ENCODE results near the gene NCOA3.
"Not testable (repeated sequence)": the region's sequence is repeated elsewhere in the genome, so short reads cannot be mapped to it uniquely, and the experiment has no call there.

The NCOA3 gene

DNA sequence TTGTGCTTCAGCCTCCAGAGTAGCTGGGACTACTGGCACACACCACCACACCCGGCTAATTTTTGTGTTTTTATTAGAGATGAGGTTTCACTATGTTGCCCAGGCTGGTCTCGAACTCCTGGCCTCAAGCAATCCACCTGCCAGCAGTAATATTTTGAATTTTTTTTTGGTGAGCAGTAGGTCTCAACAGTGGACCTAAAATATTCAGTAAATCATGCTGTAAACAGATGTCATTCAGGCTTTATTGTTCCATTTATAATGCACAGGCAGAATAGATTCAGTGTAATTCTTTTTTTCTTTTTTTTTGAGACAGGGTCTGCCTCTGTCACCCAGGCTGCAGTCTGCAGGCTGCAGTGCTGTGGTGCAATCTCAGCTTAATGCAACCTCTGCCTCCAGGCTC is 69.7 kb downstream of the NCOA3 start:
- DNase-seq = no peak

DNA sequence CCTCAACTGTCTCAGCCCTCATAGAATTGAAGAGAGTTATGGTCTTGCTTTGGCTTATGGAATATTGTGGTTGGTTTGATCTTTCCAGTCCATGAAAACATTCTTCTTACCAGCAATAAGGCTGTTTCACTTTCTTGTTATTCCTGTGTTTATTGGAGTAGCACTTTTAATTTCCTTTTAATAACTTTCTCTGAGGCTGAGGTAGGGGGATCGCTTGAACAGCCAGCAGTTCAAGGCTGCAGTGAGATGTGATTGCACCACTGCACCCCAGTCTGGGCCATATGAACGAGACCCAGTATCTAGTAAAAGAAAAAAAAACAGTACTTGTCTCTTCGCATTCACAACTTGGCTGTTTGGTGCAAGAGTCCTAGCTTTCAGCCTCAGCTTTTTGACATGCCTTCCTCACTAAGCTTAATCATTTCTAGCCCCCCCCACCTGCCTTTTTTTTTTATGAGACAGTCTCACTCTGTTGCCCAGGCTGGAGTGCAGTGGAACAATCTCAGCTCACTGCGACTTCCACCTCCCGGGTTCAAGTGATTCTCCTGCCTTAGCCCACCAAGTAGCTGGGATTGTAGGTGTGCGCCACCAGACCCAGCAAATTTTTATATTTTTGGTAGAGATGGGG is 70.5 kb downstream of the NCOA3 start:
- no peak for DNase-seq

DNA sequence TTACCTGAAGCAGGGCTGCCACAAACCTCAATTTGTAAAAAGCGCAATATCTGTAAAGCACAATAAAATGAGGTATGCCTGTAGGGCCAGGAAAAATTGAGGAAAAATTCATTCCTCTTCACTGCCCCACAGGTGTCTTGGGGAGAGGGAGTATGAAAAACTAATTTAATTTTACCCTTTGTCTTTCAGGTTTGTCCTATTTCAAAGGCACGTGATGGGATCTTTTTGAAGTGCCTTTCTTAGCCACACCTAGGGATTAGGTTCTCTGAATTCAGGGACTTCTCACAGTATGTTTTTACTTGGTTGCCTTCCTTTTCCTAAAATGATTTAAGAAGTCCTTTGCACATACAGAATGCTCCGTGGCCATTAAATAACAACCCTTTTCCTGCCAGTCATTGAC is 71.9 kb downstream of the NCOA3 start:
- DNase-seq = no peak

DNA sequence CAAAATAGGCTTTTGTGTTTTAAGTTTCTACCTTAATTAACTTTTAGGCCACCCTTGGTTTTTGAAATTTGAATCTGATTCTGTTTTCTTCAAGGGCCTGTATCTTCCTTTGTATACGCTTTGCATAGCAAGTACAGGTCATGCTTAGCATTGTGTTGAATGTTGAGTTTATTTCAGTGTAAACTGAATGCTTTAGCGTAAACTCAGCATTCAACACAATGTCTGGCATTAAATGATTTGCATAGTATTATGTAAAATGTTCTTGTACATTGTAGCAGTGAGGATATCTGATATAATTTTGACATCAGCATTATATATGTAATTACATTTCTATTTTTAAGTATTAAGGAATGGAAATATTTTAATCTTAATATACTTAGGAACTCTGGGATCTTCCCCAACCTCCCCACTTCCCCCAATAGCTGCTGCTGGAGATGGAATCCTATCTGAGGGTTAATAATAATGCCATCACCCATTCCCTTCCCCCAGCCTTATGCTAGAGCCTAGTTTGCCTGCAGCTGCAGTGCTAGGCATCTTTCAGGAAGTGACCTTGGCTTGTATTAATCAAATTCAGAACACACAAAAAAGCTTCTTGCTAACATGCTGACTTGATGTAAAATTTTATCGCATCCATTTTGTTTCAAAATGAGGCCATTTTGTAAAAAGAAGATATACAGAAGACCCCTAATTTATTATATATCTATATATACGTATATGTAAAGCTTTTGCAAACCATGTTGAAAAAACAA is 73.1 kb downstream of the NCOA3 start:
- DNase-seq = peak in 1 of 2 donors; percentile 18

- DNase-seq = peak; percentile 15 to 16
Measured at GRCh38 chr20:47576516-47577033, 74.9 kb downstream of the NCOA3 start.

GRCh38 chr20:47577314-47577713 is 75.6 kb downstream of the NCOA3 start:
- no peak for DNase-seq

- DNase-seq = no peak
Measured at GRCh38 chr20:47578543-47578942, 76.9 kb downstream of the NCOA3 start.

- not testable (repeated sequence) for DNase-seq
Measured at GRCh38 chr20:47580686-47581085, 79.0 kb downstream of the NCOA3 start.

- DNase-seq = no peak
Measured at GRCh38 chr20:47581090-47581489, 79.4 kb downstream of the NCOA3 start.

DNA sequence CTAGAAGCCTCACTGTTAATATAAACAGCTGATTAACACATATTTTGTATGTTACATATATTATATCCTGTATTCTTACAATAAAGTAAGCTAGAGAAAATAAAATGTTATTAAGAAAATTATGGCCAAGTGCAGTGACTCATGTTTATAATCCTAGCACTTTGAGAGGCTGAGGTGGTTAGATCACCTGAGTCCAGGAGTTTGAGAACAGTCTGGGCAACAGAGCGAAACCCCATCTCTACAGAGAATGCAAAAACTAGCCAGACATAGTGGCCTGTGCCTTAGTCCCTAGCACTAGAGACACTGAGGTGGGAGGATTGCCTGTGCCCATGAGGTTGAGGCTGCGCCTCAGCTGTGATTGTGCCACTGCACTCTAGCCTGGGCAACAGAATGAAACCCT is 81.9 kb downstream of the NCOA3 start:
- no peak for DNase-seq

GRCh38 chr20:47585087-47585747 is 83.5 kb downstream of the NCOA3 start:
- DNase-seq = no peak

DNA sequence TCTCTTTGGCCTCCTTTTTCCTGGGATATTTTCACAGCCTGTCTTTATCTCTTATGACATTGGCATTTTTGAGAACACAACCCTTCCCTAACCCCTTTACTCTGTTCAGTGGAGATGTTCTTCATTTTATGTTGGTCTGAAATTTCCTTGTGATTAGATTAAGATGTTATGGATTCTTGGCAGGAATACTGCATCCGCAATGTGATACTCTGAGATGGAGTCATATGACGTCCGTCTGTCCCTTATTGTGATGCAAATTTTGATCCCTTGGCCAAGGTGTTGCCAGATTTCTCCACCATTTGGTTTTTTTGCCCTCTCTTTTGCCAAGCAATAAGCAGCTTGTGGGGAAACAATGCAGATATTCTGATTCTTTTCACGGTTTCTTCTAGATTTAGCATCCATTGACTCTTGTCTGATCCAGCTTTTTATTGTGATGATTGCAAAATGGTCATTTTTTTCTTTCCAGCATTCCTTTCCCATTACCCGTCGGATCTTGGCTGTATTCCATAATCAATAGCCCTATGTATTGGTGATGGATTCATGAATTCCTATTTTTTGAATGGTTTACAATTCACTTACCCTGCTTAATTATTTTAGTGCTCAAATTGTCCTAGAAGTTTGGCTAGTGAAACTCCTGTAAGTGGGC is 85.1 kb downstream of the NCOA3 start:
- DNase-seq = no peak

GRCh38 chr20:47588158-47588557 is 86.5 kb downstream of the NCOA3 start:
- no peak for DNase-seq

GRCh38 chr20:47591231-47591630 is 89.5 kb downstream of the NCOA3 start:
- no peak for DNase-seq

DNA sequence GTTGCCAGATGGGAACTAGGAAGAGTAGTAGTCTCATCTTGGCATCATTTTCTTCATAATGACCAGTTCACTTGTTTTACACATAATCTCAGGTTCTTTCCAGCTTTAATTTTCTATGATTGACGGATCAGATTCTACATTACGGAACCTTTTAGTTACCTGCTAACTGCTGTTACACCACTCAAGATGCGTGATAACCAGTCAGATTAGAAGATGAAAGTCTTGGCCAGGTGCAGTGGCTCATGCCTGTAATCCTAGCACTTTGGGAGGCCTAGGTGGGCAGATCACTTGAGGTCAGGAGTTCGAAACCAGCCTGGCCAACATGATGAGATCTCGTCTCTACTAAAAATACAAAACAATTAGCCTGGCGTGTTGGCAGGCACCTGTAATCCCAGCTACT is 92.5 kb downstream of the NCOA3 start:
- DNase-seq = no peak

DNA sequence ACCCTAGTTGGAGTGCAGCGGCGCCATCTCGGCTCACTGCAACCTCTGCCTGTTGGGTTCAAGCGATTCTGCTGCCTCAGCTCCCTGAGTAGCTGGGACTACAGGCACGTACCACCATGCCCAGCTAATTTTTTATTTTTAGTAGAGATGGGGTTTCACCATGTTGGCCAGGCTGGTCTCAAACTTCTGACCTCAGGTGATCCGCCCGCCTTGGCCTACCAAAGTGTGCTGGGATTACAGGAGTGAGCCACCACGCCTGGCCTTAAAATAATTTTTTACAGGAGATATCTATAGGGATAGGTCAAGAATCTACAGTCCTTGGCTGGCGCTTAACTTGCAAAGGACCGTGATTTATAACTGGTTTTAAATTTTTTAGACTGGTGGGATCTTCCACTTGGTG is 93.5 kb downstream of the NCOA3 start:
- not testable (repeated sequence) for DNase-seq

DNA sequence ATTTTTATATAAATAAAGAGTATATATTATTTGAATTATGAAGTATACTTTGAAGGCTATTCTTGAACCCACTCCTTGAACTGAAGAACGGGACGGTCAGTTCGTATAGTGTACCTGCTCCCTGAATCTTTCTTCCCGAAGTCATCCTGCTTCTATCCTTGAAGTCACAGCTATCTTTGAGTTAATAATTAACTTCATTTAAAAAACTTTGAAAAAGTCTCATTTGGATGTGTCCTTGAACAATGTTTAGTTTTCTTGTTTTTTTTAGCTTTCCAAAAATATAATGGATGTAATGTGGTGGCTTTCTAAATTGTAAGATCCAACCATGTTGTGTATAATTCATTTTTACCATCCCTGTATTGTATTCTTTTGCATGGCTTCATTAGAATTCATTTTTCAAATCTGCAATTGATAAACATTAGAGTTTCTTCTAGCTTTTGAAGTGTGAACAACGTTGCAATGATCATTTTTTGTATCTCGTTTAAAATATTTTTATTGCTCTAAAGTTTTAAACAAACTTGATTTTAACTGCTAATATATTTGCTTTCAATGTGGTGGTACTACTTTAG is 94.4 kb downstream of the NCOA3 start:
- no peak for DNase-seq

- no peak for DNase-seq
Measured at GRCh38 chr20:47597090-47597489, 95.4 kb downstream of the NCOA3 start.

- DNase-seq = no peak
Measured at GRCh38 chr20:47598911-47599744, 97.4 kb downstream of the NCOA3 start.

GRCh38 chr20:47600967-47601547 is 99.4 kb downstream of the NCOA3 start:
- DNase-seq = no peak

- no peak for DNase-seq
Measured at GRCh38 chr20:47603260-47603659, 101.6 kb downstream of the NCOA3 start.
